IPS-18a (cell line): ENCODE results near the gene EP300.
"Not testable (repeated sequence)": the region's sequence is repeated elsewhere in the genome, so short reads cannot be mapped to it uniquely, and the experiment has no call there.

Experiments
- H3K27ac ChIP-seq: one replicate; pipeline ENCODE4 v1.5.1; 2013; ENCODE audit warnings: low read length
- H3K27me3 ChIP-seq: one replicate; pipeline ENCODE4 v1.6.1; 2013; ENCODE audit warnings: mild to moderate bottlenecking, low read length; ENCODE audit not compliant: control insufficient read depth, insufficient read depth
- H3K36me3 ChIP-seq: one replicate; pipeline ENCODE4 v1.6.1; 2013; ENCODE audit warnings: low read depth, low read length; ENCODE audit not compliant: control insufficient read depth
- H3K4me1 ChIP-seq: one replicate; pipeline ENCODE4 v1.6.1; 2013; ENCODE audit warnings: low read depth, low read length; ENCODE audit not compliant: control insufficient read depth
- H3K4me3 ChIP-seq: one replicate; pipeline ENCODE4 v1.5.1; 2013; ENCODE audit warnings: low read length
- H3K9ac ChIP-seq: one replicate; pipeline ENCODE4 v1.6.1; 2013; ENCODE audit warnings: mild to moderate bottlenecking, low read length, moderate library complexity
- H3K9me3 ChIP-seq: one replicate; pipeline ENCODE4 v1.6.1; 2013; ENCODE audit warnings: low read depth, low read length; ENCODE audit not compliant: control insufficient read depth

EP300 gene

GRCh38 chr22:41092023-41092817, at the start of gene EP300:
Gene EP300 (plus strand): TSS chr22:41092592. CDS start chr22:41093005, 413 bp downstream.
- peaks cover 5% of the 10 kb centered on the region for H3K36me3 ChIP-seq
- H3K27me3 ChIP-seq, result no peaks in the 10 kb centered on the region
- H3K27ac ChIP-seq, result peak within 1 kb of the TSS; percentile 88
- H3K4me1 ChIP-seq, result peaks cover 16% of the 10 kb centered on the region
- H3K4me3 ChIP-seq, result peak within 1 kb of the TSS; percentile 90
- H3K9me3 ChIP-seq, result no peaks in the 10 kb centered on the region
- H3K9ac ChIP-seq, result peak within 1 kb of the TSS; percentile 96

GRCh38 chr22:41043722-41044121, 48.7 kb upstream of the EP300 start:
- Histone ChIP-seq H3K36me3 (no peaks in the 10 kb centered on the region), H3K9ac (no peak overlapping the region), H3K4me1 (no peaks in the 10 kb centered on the region), H3K4me3 (no peak overlapping the region), H3K9me3 (no peaks in the 10 kb centered on the region), H3K27me3 (no peaks in the 10 kb centered on the region), H3K27ac (no peak overlapping the region)

DNA sequence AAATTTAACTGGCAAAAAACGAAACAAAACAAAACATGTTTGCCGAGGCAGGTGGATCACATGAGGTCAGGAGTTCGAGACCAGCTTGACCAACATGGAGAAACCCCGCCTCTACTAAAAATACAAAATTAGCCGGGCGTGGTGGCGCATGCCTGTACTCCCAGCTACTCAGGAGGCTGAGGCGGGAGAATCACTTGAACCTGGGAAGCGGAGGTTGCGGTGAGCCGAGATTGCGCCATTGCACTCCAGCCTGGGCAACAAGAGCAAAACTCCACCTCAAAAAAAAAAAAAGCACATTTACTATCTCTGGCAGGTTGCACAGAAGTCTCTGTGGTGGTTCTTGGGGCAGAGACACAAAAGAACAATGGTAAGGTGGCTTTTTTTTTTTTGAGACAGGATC, 46.8 kb upstream of the EP300 start:
- H3K27me3 ChIP-seq, H3K9me3 ChIP-seq, H3K4me1 ChIP-seq, H3K27ac ChIP-seq, H3K36me3 ChIP-seq, H3K9ac ChIP-seq, H3K4me3 ChIP-seq: not testable (repeated sequence)

- H3K27ac ChIP-seq, result no peak overlapping the region
- no peaks in the 10 kb centered on the region for H3K36me3 ChIP-seq
- no peaks in the 10 kb centered on the region for H3K9me3 ChIP-seq
Measured at GRCh38 chr22:41047801-41048211, 44.6 kb upstream of the EP300 start.

GRCh38 chr22:41048345-41048744, 44.0 kb upstream of the EP300 start:
- not testable (repeated sequence) for H3K27me3 ChIP-seq, H3K4me3 ChIP-seq, H3K4me1 ChIP-seq, H3K27ac ChIP-seq, H3K36me3 ChIP-seq, H3K9me3 ChIP-seq, H3K9ac ChIP-seq

More at GRCh38 chr22:41047801-41048211, 44.6 kb upstream of the EP300 start:
- Histone ChIP-seq H3K9ac (no peak overlapping the region), H3K27me3 (no peaks in the 10 kb centered on the region), H3K4me3 (no peak overlapping the region), H3K4me1 (no peaks in the 10 kb centered on the region)

DNA sequence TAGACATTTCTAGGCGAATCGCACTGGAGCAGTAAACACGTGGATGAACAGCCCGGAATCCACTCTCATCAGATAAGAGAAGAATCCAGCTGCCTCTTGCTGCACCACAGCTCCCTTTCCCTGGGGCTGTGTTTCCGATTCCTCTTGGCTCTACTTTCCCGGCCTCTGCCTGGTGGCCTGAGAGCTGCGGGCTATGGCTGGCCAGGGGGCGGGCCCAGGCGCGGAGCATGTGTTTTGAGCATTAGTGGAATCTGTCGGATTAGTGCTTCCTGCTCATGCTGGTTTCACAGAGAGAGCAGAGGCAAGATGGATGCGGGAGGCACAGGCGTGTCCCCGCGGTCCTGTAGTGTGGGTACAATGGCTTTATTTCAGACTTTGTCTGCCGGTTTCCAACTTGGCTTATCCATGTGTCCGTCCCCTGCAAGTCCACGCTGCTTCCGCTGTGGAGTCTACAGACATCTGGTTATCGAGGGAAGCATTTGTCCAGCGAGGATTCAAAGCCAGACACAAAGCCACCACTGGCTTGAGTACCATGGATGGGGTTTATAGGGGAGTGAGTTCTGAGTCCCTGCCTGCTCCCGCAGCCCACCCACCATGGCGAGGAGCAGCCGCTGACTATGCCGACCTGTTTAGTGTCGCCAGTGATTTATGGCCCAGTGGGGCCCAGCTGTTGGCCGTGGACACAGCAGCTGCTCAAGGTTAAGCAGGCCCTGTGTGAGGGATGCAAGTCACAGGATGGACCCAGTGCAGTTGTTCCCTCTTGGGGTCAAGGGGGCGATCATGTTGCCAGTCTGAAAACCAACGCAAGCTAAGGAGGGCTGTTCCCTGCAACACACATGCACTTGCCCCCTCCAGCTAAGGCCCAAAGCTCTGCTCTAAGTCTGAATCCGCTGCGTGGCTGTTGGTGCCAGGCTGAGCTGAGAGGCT, 43.3 kb upstream of the EP300 start:
- Histone ChIP-seq H3K4me1 (no peaks in the 10 kb centered on the region), H3K27ac (no peak overlapping the region), H3K36me3 (no peaks in the 10 kb centered on the region), H3K9ac (no peak overlapping the region), H3K4me3 (no peak overlapping the region), H3K9me3 (no peaks in the 10 kb centered on the region), H3K27me3 (no peaks in the 10 kb centered on the region)

- not testable (repeated sequence) for H3K9ac ChIP-seq, H3K4me3 ChIP-seq, H3K4me1 ChIP-seq, H3K9me3 ChIP-seq, H3K27ac ChIP-seq, H3K27me3 ChIP-seq, H3K36me3 ChIP-seq
Measured at GRCh38 chr22:41049795-41050194, 42.6 kb upstream of the EP300 start.

DNA sequence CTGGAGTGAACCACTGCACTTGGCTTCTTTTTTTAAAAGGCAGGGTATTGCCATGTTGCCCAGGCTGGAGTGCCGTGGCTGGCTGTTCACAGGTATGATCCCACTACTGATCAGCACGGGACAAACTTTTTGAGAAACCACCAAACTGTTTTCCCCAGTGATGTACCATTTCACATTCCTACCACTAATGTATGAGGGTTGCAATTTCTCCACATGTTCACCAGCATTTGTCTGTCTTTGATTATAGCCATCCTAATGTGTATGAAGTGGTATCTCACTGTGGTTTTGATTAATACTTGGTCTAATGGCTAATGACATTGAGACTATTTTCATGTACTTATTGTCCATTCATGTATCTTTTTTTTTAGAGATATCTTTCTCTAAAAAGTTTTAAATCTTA, 41.5 kb upstream of the EP300 start:
- Histone ChIP-seq H3K4me3 (no peak overlapping the region), H3K9me3 (no peaks in the 10 kb centered on the region), H3K36me3 (no peaks in the 10 kb centered on the region), H3K4me1 (no peaks in the 10 kb centered on the region), H3K27ac (no peak overlapping the region), H3K27me3 (no peaks in the 10 kb centered on the region), H3K9ac (no peak overlapping the region)

- Histone ChIP-seq H3K4me1 (no peaks in the 10 kb centered on the region), H3K27me3 (no peaks in the 10 kb centered on the region), H3K4me3 (no peak overlapping the region), H3K9ac (no peak overlapping the region), H3K27ac (no peak overlapping the region), H3K36me3 (no peaks in the 10 kb centered on the region), H3K9me3 (no peaks in the 10 kb centered on the region)
Measured at GRCh38 chr22:41052661-41053490, 39.5 kb upstream of the EP300 start.

DNA sequence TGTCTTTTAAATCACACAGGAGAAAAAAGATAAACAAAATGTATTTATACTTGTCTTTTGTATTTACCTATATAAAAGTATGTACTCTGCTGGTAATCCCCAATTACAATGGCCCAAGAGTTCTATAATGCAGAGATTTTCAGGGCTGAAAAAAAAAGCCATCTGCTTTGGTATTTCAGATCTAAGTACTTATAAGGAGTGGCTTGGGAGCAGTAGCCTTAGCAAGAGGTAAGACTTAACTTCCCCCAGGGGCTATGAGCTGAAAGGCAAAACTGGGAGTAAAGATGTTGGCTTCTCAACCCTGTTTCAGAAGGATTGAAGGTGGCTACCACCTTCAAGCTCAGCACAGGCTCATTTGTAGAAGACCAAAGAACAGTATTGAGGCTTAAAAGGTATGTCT, 35.3 kb upstream of the EP300 start:
- Histone ChIP-seq H3K27ac (no peak overlapping the region), H3K27me3 (no peaks in the 10 kb centered on the region), H3K4me1 (no peaks in the 10 kb centered on the region), H3K9me3 (no peaks in the 10 kb centered on the region), H3K36me3 (no peaks in the 10 kb centered on the region), H3K4me3 (no peak overlapping the region), H3K9ac (no peak overlapping the region)

- Histone ChIP-seq H3K4me1 (no peaks in the 10 kb centered on the region), H3K36me3 (no peaks in the 10 kb centered on the region), H3K27ac (no peak overlapping the region), H3K9ac (no peak overlapping the region), H3K9me3 (no peaks in the 10 kb centered on the region), H3K27me3 (no peaks in the 10 kb centered on the region), H3K4me3 (no peak overlapping the region)
Measured at GRCh38 chr22:41062146-41062545, 30.2 kb upstream of the EP300 start.
